ENCODE measurements around the gene SNCB.

The SNCB gene

DNA sequence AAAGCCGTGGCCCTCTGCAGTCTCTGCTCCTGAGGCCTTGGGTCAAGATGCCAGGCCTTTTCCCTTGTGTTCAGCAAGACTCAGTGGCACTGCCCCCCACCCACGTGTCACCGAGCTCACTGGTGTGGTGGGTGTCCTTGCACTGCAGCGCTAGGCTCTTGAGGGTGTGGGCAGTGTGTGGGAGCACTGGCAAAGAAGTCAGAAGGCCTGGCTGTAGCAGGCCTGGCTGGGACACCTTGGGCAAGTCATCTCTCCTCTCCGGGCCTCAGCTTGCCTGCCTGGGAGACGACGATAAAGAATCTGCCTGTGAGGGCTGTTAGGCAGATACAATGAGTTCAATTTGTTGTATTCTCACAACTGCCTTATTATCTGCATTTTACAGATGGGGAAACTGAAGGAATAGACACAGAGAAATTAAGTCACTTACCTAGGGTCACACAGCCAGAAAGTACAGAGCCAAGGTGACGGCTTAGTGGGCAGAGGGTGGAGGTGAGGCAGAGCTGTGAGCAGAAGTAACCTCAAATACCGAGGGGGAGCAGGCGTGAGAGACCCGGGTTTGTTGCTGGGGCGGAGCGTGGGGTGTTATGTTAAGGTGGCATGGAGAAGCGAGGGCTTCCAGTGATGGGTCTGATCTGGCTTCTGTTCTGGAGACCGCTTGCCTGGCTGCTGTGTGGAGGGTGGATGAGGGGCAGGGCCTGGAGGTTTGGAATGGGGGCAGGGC lies 18.3 kb upstream of the SNCB start:
- TF ChIP-seq, protein P1, sequence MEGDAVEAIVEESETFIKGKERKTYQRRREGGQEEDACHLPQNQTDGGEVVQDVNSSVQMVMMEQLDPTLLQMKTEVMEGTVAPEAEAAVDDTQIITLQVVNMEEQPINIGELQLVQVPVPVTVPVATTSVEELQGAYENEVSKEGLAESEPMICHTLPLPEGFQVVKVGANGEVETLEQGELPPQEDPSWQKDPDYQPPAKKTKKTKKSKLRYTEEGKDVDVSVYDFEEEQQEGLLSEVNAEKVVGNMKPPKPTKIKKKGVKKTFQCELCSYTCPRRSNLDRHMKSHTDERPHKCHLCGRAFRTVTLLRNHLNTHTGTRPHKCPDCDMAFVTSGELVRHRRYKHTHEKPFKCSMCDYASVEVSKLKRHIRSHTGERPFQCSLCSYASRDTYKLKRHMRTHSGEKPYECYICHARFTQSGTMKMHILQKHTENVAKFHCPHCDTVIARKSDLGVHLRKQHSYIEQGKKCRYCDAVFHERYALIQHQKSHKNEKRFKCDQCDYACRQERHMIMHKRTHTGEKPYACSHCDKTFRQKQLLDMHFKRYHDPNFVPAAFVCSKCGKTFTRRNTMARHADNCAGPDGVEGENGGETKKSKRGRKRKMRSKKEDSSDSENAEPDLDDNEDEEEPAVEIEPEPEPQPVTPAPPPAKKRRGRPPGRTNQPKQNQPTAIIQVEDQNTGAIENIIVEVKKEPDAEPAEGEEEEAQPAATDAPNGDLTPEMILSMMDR (IDR thresholded peaks at IDR 0.05; ENCODE audit: insufficient read depth, low read depth, low read length, missing control alignments): no peak
- no peak overlapping the region for H3K4me3 ChIP-seq (ENCODE audit: low read depth, low read length)
- no peak for DNase-seq (ENCODE audit: low read depth)

- DNase-seq (ENCODE audit: low read depth): no peak
- H3K4me3 ChIP-seq (ENCODE audit: low read depth, low read length): peak overlapping the region; percentile 84
- TF ChIP-seq, protein P1 (IDR thresholded peaks at IDR 0.05; ENCODE audit: insufficient read depth, low read depth, low read length, missing control alignments): no peak
Measured at GRCh38 chr5:176647843-176648473, 17.6 kb upstream of the SNCB start.

DNA sequence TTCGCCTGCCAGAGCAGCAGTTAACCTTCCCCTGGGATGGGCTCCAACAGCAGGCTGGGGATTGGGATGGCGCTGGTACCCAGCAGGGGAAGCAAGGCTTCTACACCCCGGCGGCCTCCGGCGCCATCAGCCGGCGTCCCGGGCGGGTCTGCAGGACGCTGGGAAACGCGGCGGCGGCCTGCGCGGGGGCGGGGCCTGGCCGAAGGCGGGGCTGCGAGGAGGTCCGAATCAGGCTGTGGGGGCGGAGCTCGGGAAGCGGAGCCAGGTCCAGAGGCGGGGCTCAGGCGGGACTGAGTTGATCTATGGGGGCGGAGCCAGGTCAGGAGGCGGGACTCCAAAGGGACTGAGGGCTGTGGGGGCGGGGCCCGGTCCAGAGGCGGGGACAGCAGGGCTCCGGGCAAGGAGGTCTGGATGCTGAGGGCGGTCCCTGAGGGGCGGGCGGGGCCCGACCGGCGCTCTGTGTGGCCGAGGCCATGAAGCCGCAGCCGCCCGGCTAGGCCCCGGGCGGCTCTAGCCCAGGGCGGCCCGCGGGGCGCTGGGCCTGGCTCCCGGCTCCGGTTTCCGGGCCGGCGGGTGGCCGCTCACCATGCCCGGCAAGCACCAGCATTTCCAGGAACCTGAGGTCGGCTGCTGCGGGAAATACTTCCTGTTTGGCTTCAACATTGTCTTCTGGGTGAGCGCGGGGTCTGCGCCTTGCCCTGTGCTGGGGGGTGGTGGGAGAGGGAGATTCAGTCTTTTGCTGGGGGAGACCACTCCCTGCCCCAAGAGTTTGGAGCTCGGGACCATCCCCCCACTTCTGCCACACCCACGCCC lies 16.9 kb upstream of the SNCB start, which contains the start of gene TSPAN17:
TSS of gene TSPAN17 (plus strand) at position 455 of the 813 bp plus-strand sequence. CDS start at position 587, 132 bp downstream.
- peak within 1 kb of the TSS; percentile 84 for H3K4me3 ChIP-seq (ENCODE audit: low read depth, low read length)
- peak; percentile 99 for DNase-seq (ENCODE audit: low read depth)
- TF ChIP-seq, protein P1 (IDR thresholded peaks at IDR 0.05; ENCODE audit: insufficient read depth, low read depth, low read length, missing control alignments): peak; percentile 7

DNA sequence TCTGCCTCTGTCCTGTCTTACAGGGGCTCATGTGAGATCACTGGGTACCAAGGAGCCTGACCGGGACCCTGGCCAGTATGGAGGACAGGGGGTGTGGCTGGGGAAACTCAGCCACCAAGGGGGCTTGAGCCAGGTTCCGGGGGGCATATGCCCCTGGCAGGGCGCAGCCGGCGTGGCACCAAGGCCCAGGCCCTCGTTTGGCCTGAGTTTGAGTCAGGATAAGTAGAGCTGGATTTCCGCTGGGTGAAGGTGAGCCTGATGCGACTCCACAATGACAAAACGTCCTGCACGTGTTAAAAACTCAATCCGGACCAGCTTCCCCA lies 16.3 kb upstream of the SNCB start:
- peak overlapping the region; percentile 57 for H3K4me3 ChIP-seq (ENCODE audit: low read depth, low read length)
- TF ChIP-seq, protein P1 (IDR thresholded peaks at IDR 0.05; ENCODE audit: insufficient read depth, low read depth, low read length, missing control alignments): no peak
- no peak for DNase-seq (ENCODE audit: low read depth)

- DNase-seq (ENCODE audit: low read depth): no peak
- TF ChIP-seq, protein P1 (IDR thresholded peaks at IDR 0.05; ENCODE audit: insufficient read depth, low read depth, low read length, missing control alignments): no peak
- no peak overlapping the region; the same call in 1 of the 2 replicates for H3K4me3 ChIP-seq (ENCODE audit: low read depth, low read length)
Measured at GRCh38 chr5:176646049-176646706, 15.8 kb upstream of the SNCB start.

- DNase-seq (ENCODE audit: low read depth): no peak
- no peak overlapping the region for H3K4me3 ChIP-seq (ENCODE audit: low read depth, low read length)
- TF ChIP-seq, protein P1 (IDR thresholded peaks at IDR 0.05; ENCODE audit: insufficient read depth, low read depth, low read length, missing control alignments): no peak
Measured at GRCh38 chr5:176644878-176645670, 14.7 kb upstream of the SNCB start.

All from GM12865 (cell line).